ENCODE data around the gene MANSC4. TPM values are rescaled to one million over a fixed set of nuclear protein-coding genes. Genes with fewer than 3 reads are reported as not detected.

Gene MANSC4
- total RNA-seq, 1 donor, result not detected

DNA sequence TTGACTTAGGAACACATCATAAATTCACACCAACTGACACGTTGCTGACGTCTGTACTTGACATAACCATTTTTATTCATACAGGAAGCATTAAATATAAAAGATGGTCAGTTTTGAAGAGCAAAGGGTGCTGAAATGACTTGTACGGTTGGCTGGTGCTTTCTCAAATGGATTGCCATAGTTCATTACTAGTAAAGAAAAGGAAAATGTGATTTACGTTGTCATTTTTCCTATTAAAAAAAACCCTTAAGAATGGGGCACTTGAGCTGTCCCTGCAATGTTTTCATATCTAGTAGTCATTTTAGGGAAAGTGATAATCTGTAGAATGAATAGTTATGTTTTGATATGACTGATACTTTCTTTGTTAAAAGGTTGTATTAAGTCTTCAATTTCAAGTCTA, 22.5 kb upstream of the MANSC4 start:
- H3K4me3 ChIP-seq (ENCODE audit: low read depth, low read length), result no peak overlapping the region
- TF ChIP-seq, protein P1, sequence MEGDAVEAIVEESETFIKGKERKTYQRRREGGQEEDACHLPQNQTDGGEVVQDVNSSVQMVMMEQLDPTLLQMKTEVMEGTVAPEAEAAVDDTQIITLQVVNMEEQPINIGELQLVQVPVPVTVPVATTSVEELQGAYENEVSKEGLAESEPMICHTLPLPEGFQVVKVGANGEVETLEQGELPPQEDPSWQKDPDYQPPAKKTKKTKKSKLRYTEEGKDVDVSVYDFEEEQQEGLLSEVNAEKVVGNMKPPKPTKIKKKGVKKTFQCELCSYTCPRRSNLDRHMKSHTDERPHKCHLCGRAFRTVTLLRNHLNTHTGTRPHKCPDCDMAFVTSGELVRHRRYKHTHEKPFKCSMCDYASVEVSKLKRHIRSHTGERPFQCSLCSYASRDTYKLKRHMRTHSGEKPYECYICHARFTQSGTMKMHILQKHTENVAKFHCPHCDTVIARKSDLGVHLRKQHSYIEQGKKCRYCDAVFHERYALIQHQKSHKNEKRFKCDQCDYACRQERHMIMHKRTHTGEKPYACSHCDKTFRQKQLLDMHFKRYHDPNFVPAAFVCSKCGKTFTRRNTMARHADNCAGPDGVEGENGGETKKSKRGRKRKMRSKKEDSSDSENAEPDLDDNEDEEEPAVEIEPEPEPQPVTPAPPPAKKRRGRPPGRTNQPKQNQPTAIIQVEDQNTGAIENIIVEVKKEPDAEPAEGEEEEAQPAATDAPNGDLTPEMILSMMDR (IDR thresholded peaks at IDR 0.05; ENCODE audit: insufficient read depth, low read length), result no peak
- DNase-seq (ENCODE audit: low read depth), result no peak

DNA sequence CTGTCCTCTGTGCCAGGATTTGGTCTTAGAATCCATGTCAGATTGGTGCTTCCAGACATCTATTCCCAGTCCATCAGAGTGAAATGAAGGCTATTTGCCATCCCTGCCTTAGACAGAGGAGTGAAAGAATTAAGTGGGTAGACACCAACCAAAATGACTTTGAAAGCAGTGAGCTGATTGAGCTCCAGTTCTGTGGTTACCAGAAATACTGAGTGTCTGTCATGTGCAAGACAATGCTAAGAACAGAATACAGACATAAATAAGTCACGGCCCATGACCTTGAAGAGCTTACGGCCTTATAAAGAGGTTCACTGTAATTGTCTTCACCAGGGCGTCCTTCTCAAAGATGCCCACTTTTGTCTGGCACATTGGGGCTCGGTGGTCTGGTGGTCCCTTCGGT, 21.6 kb upstream of the MANSC4 start:
- no peak for DNase-seq (ENCODE audit: low read depth)
- no peak overlapping the region for H3K4me3 ChIP-seq (ENCODE audit: low read depth, low read length)
- TF ChIP-seq, protein P1 (IDR thresholded peaks at IDR 0.05; ENCODE audit: insufficient read depth, low read length), result no peak

DNA sequence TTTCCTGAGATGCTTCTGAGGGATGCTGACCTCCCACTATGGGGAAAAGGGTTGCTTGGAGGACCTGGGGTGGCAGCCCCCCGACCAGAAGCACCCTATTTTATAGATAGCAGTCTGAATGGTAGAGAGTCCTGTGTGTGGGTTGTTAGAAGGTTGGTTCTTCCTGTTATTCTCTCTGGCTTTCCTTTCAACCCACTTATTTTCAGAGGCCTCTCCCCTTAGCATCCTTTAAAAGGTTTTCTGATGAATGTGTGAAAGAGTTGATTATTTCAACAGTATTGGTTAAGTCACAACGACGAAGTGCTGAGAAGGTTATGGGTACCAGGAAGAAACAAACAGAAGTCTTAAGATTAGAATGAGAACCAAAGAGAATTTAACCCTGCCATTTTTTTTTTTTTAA, 20.8 kb upstream of the MANSC4 start:
- TF ChIP-seq, protein P1 (IDR thresholded peaks at IDR 0.05; ENCODE audit: insufficient read depth, low read length), result no peak
- no peak overlapping the region for H3K4me3 ChIP-seq (ENCODE audit: low read depth, low read length)
- no peak for DNase-seq (ENCODE audit: low read depth)

DNA sequence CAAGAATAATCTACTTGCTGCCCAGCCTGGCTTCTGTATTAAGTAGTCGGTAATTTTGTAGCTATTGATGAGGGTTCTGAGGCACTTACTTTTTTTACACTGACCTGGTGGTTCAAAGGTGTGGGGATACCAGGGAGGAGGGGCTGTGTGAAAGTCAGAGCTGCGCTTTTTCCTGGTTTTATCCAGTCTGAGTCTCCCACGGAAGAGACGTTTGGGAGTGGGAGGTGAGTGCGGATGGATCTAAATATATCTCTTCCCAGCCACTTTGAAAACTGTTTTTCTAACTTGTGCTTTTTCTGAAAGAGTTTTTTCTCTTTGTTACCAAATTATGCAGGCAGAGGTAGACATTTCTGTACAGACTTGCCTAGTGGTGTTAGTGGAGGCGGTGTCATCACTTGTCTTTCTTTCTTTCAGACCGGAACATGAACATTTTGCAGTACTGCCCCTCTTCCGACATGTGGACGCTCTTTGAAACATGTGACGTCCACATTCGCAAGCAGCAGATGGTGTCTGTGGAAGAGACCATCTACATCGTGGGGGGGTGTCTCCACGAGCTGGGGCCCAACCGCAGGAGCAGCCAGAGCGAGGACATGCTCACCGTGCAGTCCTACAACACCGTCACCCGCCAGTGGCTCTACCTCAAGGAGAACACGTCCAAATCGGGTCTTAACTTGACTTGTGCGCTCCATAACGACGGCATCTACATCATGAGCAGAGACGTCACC, 17.4 kb upstream of the MANSC4 start:
- H3K4me3 ChIP-seq (ENCODE audit: low read depth, low read length), result no peak overlapping the region
- no peak for DNase-seq (ENCODE audit: low read depth)
- TF ChIP-seq, protein P1 (IDR thresholded peaks at IDR 0.05; ENCODE audit: insufficient read depth, low read length), result no peak

DNA sequence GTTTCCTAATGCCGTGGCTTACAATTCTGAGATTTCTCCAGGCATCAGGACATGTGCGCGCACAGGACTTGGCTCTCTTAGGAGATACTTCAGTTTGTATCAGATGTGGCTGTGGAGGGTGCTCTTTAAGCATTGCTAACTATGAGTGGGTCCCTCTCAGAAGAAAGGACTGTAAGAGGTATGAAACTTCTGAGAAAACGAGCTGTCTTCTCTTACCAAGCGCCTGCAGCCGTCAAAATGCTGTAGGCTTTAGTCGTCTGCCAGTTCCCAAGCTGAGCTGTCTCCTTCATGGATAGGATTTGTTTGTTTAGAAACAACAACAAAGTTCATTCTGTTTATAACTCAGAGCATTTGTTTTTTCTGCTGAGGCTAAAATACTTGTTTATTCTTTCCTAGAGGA, 16.1 kb upstream of the MANSC4 start:
- DNase-seq (ENCODE audit: low read depth), result no peak
- no peak overlapping the region for H3K4me3 ChIP-seq (ENCODE audit: low read depth, low read length)
- TF ChIP-seq, protein P1 (IDR thresholded peaks at IDR 0.05; ENCODE audit: insufficient read depth, low read length), result no peak

DNA sequence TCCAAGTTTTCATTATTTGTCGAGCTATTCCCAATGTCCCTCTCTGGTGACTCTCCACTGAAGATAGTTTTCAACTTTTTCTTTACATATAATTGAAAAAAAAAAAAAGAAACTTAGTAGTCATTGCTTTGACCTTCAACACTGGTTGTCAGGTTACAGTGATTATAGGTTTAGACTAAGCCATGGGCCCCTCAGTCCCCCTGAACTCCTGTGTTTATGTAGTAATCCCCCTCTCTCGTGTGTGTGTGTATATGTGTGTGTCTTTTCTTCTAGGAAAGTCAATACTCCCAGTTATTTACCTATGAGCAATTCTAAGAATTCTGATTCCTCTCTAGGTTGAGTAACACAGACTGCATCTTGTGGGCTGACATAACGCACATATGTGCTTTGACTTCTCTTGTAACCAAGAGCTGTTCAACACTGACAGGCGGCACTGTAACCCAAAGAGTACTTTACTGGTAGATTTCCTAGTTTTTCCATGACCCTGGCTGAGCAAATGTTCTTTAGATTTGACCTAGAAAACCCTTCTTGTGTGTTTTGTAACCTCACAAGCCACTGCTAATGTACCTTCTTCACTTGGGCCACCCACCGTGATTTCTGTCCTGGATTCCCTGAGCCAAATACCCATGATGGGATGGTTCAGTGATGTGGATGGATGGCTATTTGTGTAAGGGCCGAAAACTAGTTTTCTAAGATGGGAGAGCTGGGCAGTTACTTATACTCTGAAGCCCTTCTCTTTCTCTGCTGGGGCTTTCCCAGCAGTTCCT, 15.0 kb upstream of the MANSC4 start:
- TF ChIP-seq, protein P1 (IDR thresholded peaks at IDR 0.05; ENCODE audit: insufficient read depth, low read length), result no peak
- no peak overlapping the region for H3K4me3 ChIP-seq (ENCODE audit: low read depth, low read length)
- DNase-seq (ENCODE audit: low read depth), result no peak

All from fibroblast of the aortic adventitia (primary cell).